GM21528 (cell line): Measurements from ENCODE around the gene FSTL4.
"Not testable (repeated sequence)": the region's sequence is repeated elsewhere in the genome, so short reads cannot be mapped to it uniquely, and the experiment has no call there.

Source experiments
- ATAC-seq: cut with Tn5 transposase; IDR thresholded peaks from one replicate; pipeline ENCODE4 v1.9.1; 2021; ENCODE audit warnings: mild to moderate bottlenecking, moderate library complexity; ENCODE audit not compliant: unreplicated experiment, low FRiP score

Gene FSTL4

GRCh38 chr5:133222040-133222439 is 390.3 kb downstream of the FSTL4 start:
- ATAC-seq, result no peak

- ATAC-seq, result no peak
These were observed 391.3 kb downstream of the FSTL4 start for GRCh38 chr5:133220851-133221674.

- no peak for ATAC-seq
These were observed 393.0 kb downstream of the FSTL4 start for GRCh38 chr5:133219296-133219695.

DNA sequence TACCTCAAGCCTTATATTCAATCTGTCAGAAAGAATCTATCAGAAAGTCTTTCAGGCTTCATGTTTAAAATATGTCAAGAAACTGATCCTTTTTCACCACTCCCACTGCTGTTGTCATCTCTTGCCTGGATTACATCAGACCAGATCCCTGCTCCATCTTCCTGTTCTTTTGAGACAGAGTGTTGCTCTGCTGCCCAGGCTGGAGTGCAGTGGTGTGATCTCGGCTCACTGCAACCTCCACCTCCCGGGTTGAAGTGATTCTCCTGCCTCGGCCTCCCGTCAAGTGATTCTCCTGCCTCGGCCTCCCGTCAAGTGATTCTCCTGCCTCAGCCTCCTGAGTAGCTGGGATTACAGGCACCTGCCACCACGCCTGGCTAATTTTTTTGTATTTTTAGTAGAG is 396.2 kb downstream of the FSTL4 start:
- ATAC-seq, result not testable (repeated sequence)

GRCh38 chr5:133214153-133214820 is 398.1 kb downstream of the FSTL4 start:
- no peak for ATAC-seq

- no peak for ATAC-seq
These were observed 406.7 kb downstream of the FSTL4 start for GRCh38 chr5:133205649-133206048.

DNA sequence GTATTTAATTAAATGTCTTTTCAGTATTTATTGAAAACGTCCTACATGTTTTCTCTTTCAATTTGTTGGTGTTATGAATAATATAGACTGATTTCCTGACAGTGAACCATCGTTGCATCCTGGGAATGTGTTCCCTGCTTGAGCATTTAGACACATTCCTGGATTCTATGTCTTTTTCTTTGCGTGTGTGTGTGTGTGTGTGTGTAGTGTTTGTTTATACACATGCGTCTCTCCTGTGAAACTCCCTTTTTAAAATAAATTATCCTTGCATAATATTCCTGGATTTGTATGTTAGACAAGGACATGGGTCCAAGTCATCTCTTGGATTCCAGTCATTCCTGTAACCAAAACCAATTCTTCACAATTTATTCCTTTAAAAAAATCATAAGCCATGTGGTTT is 407.1 kb downstream of the FSTL4 start:
- ATAC-seq, result no peak

DNA sequence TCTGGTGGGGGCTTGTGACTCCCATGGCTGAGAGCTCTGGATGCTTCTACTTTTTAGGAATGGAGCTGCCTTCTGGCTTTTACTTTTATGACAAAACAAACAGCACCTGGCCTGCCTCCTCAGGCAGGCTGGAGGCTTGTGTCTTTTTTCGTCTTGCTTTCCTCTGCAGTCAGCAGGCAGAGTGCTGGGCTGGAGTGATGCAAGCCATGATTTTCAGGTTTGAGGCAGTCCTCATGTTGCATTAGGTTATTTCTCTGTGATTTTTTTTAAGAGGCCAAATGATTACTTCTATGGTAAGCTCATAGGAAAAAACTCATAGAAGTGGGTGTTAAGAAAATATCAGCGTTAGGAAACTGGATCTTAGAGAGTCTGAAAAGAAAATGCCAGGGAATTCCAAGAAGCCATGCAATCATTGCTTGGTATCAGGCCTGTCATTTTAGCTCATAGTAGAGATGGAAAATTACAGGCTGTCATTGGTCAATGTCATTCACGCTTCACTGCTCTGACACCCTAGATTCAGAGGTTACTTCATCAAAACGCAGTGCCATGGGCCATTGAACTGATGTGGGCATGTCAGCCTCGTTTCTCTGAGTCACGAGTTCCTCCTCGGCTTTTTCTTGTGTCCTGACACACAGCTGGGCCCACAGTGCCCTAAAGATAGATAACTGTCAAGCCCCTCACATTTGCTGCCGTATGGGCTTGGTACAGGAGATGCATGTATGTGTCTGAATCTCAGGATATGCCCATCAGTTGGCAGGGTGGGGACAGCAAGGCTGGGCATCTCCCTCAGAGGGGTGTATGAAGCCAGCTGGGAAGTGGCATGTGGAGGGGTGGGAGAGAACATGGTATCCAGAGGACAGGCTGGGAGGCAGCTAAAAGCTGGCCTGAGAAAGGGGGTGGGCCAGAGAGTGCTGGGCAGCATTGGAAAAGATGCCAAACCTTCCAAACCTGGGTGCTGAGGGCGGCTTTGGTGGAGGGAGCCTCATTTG is 408.7 kb downstream of the FSTL4 start:
- no peak for ATAC-seq

DNA sequence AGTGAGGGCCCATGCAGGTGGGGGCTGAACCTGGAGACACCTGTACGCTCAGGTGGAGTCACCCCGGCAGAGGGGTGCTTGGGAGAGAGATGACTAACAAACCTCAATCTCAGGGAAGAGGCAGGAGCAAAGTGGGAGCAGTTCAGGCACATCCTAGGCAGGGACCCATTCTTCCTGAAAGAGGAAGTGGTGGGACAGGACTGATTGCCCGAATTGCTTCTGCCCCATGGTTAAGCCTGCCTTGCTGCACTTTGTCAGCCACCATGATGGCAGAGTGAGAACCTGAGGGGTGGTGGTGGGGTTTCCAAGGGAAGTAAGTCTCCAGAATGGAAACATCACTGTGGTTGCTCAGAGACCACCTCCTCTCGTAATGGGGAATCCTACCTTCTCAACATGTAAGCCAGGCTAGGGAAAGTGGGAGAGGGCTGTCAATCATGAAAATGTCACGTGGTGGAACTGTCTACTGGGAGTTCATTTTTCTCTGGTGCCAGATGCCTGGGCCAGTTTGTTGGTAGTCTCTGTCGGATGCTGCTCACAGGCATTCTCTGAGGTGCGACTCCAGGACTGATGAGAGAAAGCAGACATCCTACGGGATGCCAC is 410.2 kb downstream of the FSTL4 start:
- ATAC-seq, result no peak

DNA sequence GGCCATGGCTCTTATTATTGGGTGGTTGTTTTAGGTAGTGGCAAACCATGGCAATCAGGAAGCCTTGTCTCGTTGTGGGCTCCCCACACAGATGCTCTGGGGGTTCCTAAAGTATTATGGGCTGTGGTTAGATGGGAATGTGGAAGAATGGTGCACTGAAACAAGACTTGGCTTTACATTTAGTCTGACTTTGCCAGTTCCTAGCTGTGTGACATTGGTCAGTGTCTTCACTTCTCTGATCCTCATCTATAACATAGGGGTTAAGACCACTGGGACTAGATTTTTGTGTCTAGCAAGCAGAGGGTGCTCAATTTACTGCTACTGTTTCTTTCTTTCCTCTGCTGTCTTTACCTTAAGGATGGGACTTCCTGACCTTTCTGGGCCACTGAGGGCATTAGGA is 411.0 kb downstream of the FSTL4 start:
- no peak for ATAC-seq

DNA sequence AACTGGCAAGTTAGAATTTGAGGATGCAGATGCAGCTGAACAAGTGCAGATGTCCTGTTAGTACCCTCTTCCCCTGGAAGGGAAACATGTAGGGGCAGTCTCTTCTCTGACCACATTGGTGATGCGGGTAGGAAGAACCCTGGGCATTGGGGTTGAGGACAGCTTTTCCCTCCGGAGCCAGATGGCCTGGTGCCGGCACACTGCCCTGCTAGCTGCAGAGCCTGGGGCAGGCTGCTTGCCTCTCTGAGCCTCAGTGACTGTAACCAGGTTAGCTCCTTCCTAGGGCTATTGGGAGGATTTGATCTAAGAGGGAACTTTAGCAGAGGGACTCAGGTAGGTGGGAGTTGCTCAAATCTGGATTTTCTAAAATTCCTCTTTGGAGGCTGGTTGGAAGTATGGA is 412.1 kb downstream of the FSTL4 start:
- ATAC-seq, result no peak

DNA sequence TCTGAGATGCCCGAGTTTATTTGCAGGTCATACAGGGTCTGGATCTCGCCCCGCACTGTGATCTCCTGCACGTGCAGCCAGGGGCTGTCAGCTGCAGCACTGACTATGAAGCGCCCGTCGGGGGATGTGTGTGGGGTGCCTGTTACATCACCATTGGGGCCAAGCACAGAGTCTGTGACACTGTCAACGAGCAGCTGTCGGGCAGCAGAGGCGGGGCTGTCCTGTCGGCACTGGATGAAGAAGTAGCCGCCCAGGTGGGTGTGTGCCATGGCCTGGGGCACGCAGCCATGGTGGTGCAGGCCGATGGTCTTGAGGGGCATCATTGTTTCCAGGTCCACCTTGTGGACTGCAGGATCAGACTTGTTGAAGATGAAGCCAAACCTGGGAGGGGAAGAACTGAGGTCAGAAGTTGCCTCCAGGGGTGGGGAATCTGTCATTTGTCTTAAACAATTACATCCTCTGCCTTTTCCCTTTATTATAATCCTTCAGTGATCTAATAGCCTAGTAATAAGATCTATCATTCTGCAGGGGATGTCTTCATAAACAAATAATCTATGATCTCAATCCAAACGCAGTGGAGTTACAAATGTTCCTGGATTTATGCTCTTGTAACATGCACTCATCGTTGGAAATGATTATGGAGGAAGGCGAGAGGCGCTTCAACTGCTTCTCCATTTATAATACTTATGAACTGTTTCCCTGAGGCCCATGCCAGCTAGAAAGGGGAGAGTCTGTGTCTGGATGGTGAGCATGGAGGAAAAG is 412.7 kb downstream of the FSTL4 start:
- ATAC-seq, result no peak

GRCh38 chr5:133198511-133198910 is 413.8 kb downstream of the FSTL4 start:
- ATAC-seq, result no peak

GRCh38 chr5:133196441-133197085 is 415.8 kb downstream of the FSTL4 start:
- ATAC-seq, result no peak

GRCh38 chr5:133195250-133195649 is 417.1 kb downstream of the FSTL4 start:
- ATAC-seq, result no peak

DNA sequence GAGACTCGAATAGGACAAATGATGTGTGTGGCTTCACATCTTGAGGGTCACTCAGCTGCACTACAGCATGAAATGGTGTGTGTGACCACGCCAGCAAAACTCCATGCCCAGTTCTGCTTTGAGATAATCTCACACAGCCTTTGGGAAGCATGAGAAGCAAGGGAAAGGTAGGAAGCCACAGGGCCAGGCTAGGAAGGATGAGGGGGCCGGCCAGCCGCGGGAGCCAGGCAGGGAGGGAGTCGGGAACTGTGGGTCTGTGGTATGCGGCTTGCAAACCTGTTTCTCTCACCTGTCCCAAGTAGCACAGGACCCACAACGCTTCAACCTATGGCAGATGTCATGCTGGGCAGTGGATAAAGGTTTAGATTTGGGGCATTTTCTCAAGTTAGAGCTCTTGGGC is 418.5 kb downstream of the FSTL4 start:
- no peak for ATAC-seq

- ATAC-seq, result no peak
These were observed 419.6 kb downstream of the FSTL4 start for GRCh38 chr5:133192716-133193115.

DNA sequence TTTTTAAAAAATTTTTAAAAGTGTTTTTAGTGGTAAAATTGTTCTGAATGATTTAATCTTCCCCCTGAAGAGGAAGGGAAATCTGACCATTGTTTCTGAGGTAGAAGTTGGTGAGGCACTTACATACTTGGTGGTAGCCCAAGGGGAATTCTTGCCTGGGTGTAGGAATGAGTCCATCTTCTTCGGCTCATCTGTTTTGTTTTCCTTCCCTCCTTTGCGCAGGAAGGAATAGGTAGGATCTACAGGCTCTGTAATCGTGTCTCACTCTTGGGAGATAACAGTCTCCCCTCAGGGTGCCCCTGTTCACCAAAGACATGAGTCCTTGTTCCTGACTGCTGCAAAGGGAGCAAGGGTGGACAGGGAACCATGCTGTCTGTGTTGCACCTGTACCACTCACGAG is 422.5 kb downstream of the FSTL4 start:
- no peak for ATAC-seq

- no peak for ATAC-seq
These were observed 432.9 kb downstream of the FSTL4 start for GRCh38 chr5:133179405-133179804.
